ENCODE results near the gene TNS2.

- TF ChIP-seq MAX (IDR thresholded peaks at IDR 0.05) = no peak
- no peak for TF ChIP-seq CEBPB (IDR thresholded peaks at IDR 0.05)
- TF ChIP-seq REST (IDR thresholded peaks at IDR 0.05; ENCODE audit: low read depth) = no peak
- no peak for TF ChIP-seq YY1 (IDR thresholded peaks at IDR 0.05; ENCODE audit: low read depth)
- no peak for TF ChIP-seq EP300 (IDR thresholded peaks at IDR 0.05; ENCODE audit: borderline replicate concordance)
Measured at GRCh38 chr12:53091756-53092155, 41.9 kb downstream of the TNS2 start.
